Measurements from ENCODE around the gene NAGK.

DNA sequence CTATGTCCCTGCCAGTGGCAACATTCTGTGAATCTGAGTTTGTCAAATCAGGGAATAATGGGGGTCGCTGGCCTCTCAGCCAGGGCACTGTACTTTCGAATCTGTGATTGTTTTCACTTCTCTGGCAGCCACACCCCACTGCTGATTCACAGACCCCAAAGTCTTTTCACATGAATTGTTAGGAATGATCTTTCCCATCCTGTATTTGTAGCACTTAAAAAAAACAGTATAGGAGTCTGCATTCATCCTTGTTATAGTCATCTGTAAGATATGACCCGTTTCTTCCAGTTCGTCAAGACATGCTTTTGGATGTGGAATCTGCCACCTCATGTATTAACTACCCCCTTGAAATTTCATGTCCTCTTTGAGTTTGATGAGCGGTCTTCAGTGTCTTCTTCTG is 928 bp downstream of the NAGK start:
- TF ChIP-seq CTCF (conservative IDR thresholded peaks at IDR 0.05 in 1 of 2, IDR thresholded peaks at IDR 0.05 in 1 of 2; ENCODE audit: extremely low read depth in 1 of 2, insufficient read depth in 1 of 2, low read depth in 1 of 2, low read length in 2 of 2) (no peak), EZH2 (IDR thresholded peaks at IDR 0.05; ENCODE audit: borderline replicate concordance, low read length) (no peak)
